ENCODE measurements around the gene NPAS2.
A peak's percentile ranks its signal among the peaks of the same experiment; 100 is the strongest.

Gene NPAS2

DNA sequence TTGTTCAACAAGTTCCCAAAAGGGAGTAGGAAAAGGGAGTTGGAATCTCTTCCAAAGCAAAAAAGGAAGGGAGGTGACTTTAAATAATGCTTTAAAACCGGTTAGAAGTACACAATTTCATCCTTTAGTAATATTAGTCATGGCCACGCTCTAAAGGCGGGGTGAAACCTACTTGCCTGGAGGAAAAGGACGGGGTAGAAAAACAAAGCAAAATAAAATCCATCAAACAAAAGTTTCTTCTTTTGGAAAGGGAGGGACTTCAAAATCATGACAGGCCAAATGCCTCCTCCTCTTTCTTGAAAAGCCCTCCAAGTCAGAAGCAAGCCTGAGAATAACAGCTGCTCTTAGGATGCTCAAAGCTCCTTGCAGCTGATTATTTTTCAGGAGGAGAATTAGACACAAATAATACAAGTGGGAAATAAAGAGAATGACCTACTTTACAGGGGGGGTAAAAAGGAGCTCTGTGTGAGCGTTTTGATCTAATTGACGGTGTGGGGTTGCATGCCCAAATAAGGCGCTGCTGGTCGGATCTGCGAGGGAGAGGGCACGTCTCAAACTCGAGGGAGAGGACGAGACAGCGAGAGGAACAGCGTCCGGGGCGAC lies 1.8 kb upstream of the NPAS2 start:
- TF ChIP-seq, protein P1, sequence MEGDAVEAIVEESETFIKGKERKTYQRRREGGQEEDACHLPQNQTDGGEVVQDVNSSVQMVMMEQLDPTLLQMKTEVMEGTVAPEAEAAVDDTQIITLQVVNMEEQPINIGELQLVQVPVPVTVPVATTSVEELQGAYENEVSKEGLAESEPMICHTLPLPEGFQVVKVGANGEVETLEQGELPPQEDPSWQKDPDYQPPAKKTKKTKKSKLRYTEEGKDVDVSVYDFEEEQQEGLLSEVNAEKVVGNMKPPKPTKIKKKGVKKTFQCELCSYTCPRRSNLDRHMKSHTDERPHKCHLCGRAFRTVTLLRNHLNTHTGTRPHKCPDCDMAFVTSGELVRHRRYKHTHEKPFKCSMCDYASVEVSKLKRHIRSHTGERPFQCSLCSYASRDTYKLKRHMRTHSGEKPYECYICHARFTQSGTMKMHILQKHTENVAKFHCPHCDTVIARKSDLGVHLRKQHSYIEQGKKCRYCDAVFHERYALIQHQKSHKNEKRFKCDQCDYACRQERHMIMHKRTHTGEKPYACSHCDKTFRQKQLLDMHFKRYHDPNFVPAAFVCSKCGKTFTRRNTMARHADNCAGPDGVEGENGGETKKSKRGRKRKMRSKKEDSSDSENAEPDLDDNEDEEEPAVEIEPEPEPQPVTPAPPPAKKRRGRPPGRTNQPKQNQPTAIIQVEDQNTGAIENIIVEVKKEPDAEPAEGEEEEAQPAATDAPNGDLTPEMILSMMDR (IDR thresholded peaks at IDR 0.05): no peak

DNA sequence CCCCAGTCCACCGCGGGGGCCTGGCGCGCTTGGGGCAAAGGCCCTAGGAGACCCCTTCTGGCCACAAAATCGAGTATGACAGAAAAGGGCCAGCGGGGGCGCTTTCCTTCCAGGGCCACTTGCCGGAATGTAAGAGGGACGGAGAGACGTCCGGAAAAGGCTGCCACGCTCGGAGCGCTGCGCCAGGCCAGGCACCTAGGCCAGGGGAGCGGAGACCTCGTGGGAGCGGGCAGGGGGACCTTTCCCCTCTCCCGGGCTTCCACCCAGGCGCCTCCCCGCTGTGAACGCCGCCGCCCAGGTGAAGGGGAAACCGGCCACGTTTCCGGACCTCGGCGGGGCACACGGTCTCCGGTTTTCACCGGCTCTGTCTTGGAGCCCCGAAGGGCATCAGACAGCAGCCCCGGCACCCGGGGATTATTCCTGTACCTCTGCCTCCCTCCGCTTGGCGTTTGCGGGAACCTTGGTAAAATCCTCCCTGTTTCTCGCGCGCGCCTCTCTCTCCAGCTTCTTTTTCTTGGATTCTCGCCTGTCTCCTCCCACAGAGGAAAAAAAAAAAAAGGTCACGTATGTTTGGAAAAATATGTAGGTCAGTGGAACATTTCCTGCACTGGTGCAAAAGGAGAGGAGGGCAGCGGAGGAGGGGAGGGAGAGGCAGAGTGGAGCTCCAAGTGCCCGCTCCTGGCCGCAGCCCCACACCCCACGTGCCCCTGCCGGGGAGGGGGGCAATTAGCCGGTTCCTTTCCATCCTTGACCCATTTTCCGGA lies 1.2 kb upstream of the NPAS2 start:
- TF ChIP-seq, protein P1 (IDR thresholded peaks at IDR 0.05): peak; percentile 15; the same call in 1 of the 2 replicates

DNA sequence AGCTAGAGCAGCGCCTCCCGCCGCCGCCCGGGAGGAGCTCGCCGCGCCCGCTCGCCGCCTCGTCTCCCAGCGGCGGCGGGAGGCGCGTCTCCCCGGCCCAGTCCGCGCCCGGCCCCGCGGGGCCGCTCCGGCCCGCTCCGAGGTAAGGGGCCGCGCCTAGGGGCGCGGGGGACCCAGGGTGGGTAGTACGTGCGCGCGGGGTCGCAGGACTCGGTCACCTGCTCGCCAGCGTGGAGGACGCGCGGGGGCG lies 259 bp downstream of the NPAS2 start:
- TF ChIP-seq, protein P1 (IDR thresholded peaks at IDR 0.05): no peak

DNA sequence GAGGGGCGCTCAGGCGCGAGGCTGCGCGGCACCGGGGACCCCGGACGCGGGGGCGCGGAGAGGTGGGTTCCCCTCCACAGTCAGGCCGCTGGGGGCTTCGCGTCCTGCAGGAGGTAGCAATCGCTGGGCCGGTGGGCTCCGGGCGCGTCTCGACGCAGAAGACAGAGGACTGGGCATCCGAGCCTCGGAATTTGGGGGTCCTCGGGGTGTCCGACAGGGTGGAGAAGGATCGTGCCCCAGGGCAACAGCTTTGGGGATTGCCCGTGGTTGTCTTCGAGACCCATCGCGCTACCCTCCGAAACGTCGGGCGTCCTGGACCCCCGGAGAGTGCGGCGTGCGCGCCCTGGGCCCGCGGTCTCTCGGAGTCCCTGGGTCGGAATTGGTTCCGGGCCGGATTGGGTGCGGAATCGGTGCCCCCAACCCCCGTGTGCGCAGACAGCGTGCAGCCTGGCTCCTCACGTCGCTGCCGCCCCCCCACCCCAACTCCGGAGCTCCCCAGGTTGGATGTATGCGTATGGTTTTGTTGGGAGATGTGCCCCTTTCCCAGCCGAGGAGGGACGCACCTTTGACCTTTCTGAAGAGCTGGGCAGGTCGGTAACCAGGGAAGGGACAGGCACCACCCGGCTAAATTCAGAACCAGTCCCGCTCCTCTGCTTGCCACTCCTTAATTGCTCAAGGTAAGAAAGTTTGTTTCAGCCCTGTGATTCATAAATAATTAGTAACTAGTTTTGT lies 750 bp downstream of the NPAS2 start:
- TF ChIP-seq, protein P1 (IDR thresholded peaks at IDR 0.05): no peak

DNA sequence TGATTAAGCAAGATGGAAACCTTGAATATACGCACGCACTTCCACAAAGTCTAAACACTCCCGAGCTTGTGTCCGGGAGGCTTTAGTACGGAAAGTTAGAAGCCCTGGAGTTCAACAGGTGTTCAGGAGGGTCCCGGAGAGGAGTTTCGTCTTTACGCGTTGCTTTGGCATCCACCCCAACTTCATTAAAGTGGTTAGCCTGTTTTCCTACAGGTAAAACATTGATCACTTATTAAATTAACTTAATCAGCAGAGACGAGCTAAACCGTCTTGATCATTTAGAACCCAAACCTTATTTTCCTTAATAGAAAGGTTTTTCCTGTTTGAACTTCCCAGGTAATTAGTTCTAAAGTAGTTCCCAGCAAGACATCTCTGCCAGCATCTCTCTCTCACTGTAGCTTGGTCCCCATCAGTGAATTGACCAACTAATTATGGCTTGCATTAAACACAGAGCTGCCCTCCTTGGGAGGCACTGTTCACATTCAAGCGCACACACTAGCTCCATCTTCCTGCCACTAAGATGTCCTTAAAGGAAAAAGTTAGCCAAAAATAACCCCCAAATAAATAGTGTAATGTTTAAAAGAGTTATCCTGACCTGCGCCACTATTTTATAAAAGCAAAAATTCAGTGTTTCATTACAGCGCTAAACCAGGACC lies 1.4 kb downstream of the NPAS2 start:
- TF ChIP-seq, protein P1 (IDR thresholded peaks at IDR 0.05): no peak

DNA sequence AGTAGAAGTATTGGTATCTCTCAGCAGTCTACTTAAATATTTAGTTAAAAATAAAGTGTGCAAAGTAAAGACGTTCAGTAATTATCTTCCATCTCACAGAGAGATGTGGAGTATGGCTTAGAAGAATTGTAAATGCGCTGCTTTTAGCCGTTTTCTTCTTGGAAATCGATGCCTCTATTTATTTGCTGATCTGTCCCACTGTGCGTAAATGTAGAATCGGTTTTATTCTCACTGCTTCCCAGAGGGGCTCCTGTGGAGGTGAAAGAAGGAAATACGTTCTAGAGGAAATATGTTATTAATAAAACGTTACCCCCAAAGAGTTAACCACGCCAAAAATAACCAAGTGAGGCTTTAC lies 1.9 kb downstream of the NPAS2 start:
- TF ChIP-seq, protein P1 (IDR thresholded peaks at IDR 0.05): no peak

DNA sequence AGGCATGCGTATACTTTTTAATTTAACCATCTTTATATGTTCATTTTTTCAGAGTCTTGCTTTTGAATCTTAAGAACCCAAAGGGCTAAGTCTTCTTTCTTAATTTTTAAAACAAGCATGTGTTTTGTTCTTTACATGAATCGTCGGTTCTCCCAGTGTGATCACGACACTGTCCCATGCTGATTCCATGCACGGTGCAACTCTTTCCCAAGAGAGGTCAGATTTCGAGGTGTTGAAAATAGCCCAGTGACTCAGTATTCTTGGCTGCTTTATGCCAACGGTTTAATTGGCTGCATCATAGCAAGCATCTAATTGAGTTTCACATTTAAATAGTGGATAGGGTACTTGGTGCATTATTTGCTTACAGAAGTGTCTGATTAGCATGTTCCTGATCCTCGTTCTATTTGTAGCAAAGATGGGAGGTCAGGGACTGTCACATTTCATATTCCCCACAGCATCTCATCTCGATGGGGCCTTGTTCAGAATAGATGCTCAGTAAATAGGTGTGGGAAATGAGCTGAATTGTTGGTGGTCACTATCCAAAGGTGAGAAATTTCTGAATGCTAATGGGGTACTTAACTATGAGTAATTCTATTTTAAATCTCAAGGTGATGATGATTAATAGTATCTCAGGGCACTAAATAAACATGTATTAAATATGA lies 2.8 kb downstream of the NPAS2 start:
- TF ChIP-seq, protein P1 (IDR thresholded peaks at IDR 0.05): no peak
